ENCODE data around the gene CEP41.
"Not testable (repeated sequence)": the region's sequence is repeated elsewhere in the genome, so short reads cannot be mapped to it uniquely, and the experiment has no call there.

CEP41 gene

GRCh38 chr7:130386876-130387275 lies 53.9 kb downstream of the CEP41 start:
- no peak for DNase-seq

DNA sequence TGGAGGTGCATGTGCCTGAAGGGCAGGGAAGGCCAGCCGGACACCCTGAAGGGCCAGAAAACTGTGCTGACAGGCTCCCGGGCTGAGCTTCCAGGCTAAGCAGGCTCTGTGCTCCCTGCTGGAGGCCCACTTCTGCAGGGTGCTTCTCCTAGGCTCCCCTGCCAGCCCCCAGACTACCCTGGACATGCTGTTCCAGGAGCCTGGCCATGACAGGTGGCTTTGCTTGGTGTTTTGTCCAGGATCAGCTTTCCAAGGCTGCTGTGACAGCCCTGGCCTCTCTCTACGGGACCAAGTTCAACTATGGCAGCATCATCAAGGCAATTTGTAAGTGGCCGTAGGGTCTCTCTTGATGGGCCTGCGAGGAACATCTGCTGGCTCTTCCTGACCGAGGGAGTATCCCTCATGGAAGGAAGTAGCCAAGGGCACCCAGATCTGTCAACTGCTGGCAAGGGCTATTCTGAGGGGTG lies 55.2 kb downstream of the CEP41 start:
- no peak for DNase-seq

DNA sequence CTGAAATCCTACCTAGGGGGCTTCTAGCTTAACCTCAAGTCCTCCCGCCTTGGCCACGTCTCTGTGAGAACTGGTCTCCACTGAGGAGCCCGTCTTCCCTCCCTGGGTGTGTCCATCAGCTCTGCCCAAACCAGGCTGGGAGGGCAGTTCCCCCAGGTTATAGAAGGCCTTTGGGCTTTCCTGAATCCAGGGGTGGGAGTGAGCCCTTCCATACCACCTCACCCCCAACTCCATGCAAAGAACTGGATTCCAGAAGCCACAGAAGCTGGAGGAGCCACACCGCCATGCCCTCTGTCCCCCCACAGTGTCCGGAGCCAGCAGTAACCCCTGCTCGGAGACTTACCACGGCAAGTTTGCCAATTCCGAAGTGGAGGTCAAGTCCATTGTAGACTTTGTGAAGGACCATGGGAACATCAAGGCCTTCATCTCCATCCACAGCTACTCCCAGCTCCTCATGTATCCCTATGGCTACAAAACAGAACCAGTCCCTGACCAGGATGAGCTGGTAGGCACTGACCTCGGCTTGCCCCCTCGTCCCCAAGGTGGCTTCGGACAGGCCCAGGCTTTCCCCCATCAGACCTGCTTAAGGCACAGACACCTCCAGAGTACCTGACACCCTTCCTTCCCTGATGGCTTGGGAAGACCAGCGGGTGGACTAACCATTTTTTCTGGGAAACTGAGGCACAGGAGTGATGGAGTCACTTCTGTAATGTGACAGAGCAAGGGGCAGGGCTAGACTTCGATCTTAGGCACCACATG lies 55.8 kb downstream of the CEP41 start:
- no peak for DNase-seq

- no peak for DNase-seq
Measured at GRCh38 chr7:130384371-130384801, 56.4 kb downstream of the CEP41 start.

DNA sequence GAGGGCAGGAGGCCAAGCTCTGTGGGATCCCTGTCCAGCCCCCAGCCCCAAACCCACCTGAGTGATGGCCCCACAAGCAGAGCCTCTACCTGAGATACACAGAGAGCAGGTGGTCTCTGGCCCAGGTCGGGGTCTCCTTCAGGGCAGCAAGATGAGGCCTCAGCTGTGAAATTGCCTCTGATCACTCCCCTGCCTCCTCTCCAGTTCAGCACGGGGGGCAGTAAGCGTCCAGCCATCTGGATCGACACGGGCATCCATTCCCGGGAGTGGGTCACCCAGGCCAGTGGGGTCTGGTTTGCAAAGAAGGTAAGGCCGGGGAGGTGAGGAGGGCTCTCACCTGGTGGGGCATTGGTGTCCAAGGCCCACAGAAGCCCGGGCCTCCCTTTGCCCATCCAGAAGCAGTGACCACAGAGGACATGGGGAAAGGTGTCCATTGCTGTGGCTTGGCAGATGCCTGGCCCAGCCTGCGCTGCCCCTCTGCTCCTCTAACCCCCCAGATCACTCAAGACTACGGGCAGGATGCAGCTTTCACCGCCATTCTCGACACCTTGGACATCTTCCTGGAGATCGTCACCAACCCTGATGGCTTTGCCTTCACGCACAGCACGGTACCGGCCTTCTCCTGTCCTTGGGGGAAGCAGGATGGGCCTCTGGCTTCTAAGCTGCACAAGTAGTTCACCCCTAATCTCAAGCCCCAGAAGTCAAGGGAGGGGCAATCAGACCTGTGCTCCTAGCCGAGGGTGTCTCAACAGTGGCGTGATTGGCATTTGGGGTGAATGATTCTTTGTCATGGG lies 57.4 kb downstream of the CEP41 start:
- DNase-seq: no peak

DNA sequence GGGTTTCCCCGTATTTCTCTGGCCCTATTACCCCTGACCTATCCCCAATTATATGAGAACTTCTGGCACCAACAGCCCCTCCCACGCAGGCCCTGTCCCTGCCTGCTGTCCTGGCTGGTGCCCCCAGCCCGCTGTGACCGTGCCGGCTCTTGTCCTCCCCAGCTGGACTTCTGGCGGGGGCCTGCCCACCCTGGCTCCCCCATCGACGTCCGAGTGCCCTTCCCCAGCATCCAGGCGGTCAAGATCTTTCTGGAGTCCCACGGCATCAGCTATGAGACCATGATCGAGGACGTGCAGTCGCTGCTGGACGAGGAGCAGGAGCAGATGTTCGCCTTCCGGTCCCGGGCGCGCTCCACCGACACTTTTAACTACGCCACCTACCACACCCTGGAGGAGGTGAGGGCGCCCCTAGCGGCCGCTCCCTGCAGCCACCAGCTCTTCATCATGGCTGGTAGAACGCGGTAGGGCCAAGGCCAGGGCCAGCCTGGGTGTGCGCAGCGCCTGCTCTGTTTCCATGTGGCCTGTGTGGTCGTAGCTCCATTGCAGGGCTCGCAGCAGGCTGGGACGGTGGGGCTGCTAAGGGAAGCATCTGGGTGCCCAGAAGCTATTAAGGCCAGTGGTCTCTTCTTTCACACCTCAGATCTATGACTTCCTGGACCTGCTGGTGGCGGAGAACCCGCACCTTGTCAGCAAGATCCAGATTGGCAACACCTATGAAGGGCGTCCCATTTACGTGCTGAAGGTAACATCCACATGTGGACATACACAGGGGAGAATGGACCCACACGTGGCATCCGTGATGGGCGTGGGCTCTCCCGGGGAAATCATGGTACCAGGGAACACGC lies 59.1 kb downstream of the CEP41 start:
- DNase-seq: peak in 1 of 2 experiments; percentile 12

DNA sequence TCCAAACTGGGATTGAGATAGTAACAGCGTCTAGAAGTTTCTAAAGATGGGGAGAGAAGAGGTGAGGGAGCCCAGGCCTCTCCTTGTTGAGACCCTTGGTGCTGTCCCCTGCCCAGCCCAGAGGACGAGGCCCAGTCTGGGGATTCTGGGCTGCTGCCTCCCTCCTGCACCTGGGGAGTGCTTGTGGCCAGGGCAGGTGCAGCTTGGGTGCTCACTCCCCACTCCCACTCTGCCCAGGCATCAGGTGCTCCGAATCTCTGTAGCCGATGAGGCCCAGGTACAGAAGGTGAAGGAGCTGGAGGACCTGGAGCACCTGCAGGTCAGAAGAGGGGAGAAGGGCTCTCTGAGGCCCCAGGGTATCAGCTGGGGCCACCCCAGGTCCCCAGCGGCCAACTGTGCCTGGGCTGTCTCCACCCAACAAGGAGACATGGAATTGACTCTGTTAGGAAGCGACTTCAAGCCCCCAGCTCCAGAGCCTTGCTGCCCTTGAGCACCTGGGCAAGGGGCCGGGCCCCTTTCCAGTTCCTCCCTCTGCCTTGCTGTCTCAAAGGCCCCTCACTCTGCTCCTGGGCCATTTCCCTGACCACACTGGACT lies 59.9 kb downstream of the CEP41 start:
- no peak for DNase-seq

DNA sequence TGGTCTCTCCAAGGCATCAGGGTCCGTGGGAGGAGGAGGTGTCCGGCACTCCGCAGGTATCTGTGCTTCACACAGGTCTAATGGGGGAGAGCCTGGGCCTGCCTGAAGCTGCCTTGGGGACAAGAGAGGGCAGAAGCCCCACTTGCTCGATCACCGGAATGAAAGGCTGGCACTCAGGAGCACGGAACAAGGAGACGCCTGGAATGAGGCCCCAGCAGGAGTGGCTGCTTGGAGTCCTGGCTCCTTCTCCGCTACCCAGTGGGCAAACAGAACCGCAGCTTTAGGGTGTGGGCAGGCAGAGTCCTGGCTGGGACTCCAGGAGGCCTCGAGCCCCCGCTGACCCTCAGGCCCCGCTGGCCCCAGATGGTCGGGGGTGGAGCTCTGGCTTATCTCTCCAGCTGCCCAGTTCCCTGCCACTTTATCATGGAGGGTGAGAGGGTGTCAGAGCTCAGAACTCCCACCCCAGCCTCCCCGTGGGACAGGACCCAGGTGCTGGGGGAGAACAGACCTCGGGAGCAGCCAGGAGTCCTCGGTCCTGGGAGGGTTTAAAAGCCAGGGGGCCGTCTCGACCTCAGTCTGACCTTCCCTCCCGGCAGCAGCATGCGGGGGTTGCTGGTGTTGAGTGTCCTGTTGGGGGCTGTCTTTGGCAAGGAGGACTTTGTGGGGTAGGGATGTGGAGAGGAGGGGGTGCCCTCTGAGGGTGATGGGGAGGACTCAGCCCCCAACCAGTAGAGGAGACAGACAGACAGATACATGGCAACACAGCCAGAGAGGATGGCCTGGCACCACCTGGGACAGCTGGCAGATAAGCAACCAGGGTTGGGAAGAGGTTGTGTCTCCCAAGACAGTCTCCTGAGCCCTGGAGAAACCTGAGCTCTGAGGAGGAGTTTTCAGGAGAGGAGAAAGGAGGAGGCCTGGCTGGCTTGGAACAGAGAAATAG lies 60.6 kb downstream of the CEP41 start, which contains the start of gene CPA1:
TSS of gene CPA1 (plus strand) at position 574 of the 940 bp plus-strand sequence. CDS start at position 601, 27 bp downstream.
- DNase-seq: no peak

DNA sequence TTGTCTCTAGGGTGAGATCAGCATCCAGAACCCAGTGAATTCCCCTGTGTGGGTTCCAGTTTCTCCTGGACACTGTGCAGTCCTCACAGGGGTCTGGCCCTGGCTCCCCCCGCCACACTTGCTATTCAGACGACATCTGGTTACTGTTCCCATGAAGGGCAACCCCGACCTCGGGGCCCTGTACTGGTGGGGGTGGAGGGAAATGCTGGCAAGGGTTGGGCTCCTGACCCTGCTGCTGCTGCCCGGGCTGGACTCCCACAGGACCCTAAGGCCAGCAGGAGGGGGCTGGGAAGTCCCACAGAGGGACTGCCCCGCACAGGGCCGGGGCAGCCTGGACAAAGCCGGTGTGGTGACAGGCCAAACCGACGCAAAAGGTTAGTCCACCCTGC lies 61.3 kb downstream of the CEP41 start:
- DNase-seq: no peak

DNA sequence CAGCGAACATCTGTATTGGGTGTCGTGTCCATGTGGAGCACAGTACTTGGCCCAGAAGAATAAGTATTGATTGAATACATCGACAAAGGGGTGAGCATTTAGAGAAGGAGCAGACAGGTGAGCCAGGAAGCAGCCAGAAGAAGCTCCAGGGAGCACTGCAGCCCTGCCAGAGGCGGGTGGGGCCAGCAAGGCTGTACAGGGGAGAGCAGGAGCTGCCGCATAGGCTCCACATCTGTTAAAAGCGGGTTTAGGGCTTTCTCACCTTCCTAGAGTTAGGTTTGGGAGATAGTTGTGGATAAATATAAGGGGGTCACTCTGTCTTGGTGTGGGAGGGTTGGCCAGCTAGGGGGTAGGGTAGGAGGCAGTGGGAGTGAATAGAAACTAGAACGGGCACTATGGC lies 61.8 kb downstream of the CEP41 start:
- no peak for DNase-seq

GRCh38 chr7:130377178-130377577 lies 63.6 kb downstream of the CEP41 start:
- no peak for DNase-seq

DNA sequence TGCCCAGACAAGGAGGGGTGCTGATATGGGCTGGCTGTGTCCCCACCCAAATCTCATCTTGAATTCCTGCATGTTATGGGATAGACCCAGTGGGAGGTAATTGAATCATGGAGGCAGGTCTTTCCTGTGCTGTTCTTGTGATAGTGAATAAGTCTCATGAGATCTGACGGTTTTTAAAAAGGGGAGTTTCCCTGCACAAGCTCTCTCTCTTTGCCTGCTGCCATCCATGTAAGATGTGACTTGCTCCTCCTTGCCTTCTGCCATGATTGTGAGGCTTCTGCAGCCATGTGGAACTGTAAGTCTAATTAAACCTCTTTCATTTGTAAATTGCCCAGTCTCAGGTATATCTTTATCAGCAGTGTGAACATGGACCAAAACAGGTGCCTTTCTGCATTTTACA lies 64.4 kb downstream of the CEP41 start:
- not testable (repeated sequence) for DNase-seq

- no peak for DNase-seq
Measured at GRCh38 chr7:130374507-130374906, 66.3 kb downstream of the CEP41 start.

DNA sequence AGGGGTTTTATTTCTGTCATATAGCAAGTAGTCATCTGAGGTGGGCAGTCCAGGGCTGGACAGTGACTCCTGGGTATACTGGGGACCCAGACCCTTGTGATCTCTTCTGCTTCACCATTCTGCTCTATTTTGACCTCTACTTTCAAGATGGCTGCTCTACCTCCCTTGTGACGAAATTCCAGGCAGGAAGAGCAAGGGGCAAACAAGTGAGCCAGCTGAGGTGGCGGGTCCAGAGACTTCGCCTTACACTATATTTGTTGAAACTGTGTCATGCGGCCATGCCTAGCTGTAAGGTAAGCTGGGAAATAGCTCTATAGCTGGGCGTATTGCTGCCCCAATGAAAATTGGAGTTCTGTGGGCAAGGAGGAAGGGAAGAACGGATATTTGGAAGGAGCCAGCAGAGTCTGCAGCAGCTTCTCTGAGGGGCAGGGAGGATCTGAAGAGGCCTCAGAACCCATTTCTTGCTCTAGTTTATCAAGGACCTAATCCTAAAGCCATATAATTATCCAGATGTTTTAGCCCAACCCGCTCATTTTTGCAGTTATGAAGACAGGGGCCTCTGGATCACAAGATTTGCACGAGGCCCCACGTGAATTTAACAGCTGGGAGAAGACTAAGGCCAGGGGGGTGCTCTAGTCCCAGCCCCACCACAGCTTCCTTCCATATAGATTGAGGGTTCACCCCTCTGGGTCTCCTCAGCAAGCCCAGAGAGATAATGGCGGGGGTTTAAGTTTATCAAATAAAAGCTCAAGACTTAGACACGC lies 68.2 kb downstream of the CEP41 start:
- no peak for DNase-seq

DNA sequence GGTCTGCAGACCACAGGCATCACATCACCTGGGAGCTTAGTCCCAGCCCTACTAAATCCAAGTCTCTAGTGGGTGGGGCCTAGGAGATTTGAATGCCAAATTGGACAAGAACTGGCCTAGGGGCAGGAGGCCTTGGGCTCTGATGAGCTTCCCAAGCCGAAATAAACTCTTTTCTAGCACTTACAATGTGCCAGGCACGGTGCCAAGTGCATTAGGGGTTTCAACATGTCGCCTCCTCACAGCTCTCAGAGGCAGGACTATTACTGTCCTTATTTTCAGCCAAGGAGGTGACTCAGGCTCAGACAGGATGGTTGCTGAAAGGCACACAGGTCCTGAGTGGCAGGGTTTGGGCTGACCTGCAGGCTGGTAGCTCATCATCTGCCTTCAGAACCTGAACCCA lies 69.8 kb downstream of the CEP41 start:
- DNase-seq: peak in 1 of 2 experiments; percentile 41

DNA sequence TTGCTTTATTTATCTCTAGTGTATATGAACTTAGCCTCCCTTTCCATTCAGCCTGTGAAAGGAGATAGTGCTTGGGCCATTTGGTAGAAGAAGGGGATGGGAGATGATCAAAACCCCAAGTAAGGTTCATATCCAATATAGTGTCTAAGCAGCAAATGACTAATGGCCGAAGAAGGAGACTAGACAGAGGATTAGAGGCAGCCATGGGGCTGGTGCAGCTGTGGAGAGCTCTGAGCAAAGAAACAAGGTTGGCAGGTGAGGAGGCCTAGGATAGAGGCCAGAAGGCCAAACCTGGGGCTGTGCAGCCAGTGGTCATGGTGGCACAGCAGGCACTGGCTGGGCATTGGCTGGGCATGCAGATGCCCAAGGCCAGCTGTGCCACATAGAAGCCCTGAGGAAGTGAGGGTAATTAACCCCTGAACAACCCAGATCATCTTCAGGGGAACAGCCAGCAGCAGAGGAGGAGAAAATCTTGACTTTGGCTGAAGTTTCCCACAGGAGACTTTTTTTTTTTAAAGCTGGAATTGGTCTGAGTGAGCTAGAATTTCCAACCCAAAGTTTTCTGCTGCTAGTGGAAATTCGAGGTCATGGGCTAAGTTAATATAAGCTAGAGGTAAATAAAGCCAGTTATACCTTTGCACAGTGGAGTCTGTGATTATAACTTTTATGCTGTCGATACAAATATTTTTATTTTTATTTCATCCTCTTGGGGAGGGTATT lies 70.8 kb downstream of the CEP41 start:
- DNase-seq: no peak

DNA sequence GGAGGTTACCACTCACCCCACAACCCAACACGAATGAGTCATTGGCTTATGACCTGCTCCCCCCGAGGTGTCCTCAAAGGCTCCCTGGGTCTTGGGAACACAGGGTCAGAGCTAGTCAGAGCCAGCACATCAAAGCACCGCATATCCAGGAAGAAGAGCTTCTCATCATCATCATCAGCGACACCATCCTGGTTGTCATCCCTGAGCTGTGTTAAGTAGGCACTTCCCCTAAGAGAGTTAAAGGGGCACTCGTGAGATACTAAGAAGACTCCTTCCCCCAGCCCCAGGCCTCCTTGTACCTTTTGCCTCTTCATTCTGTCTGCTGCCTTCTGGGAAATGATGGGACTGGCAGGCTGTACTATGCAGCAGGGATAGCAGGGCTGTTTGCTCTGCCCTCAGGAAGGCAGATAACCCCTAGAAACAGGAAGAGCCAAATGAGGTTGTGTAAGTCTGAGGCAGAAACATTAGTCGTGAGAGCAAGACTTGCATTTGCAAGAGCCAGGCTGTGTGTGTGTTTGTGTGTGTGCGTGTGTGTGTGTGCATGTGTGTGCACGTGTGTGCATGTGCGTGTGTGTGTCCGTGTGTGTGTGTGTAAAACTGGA lies 71.6 kb downstream of the CEP41 start:
- no peak for DNase-seq

GRCh38 chr7:130367836-130368746 lies 72.7 kb downstream of the CEP41 start:
- no peak for DNase-seq
